Upper lobe of left lung (tissue), 4 donors: ENCODE data around the gene SPATA2.

ENCODE experiments used
- EP300 ChIP-seq, 4 donors: sonication (generic); formaldehyde crosslinking; IDR thresholded peaks; one replicate each; pipeline ENCODE4 v1.5.1; 2017; ENCODE audit warnings: antibody characterized with exemption in 4 of 4, control low read depth in 2 of 4
- POLR2A ChIP-seq, 4 donors: fragments of 450-650 bp; IDR thresholded peaks; one replicate each; pipeline ENCODE4 v1.5.1; 2016 to 2017; ENCODE audit warnings: antibody characterized with exemption in 4 of 4, mild to moderate bottlenecking in 2 of 4
- POLR2AphosphoS5 ChIP-seq, 2 donors: sonication (generic); formaldehyde crosslinking; IDR thresholded peaks; one replicate each; pipeline ENCODE4 v1.5.1; 2017; ENCODE audit warnings: antibody characterized with exemption in 2 of 2
- TF ChIP-seq, protein P1 (sequence below), 6 experiments: fragments of 450-650 bp in 4 of 6; fragments of 200-600 bp in 2 of 6; sonication (generic) in 2 of 6; IDR thresholded peaks; one replicate each; pipeline ENCODE4 v1.5.1; 2016 to 2019; ENCODE audit warnings: antibody characterized with exemption in 6 of 6

DNA sequence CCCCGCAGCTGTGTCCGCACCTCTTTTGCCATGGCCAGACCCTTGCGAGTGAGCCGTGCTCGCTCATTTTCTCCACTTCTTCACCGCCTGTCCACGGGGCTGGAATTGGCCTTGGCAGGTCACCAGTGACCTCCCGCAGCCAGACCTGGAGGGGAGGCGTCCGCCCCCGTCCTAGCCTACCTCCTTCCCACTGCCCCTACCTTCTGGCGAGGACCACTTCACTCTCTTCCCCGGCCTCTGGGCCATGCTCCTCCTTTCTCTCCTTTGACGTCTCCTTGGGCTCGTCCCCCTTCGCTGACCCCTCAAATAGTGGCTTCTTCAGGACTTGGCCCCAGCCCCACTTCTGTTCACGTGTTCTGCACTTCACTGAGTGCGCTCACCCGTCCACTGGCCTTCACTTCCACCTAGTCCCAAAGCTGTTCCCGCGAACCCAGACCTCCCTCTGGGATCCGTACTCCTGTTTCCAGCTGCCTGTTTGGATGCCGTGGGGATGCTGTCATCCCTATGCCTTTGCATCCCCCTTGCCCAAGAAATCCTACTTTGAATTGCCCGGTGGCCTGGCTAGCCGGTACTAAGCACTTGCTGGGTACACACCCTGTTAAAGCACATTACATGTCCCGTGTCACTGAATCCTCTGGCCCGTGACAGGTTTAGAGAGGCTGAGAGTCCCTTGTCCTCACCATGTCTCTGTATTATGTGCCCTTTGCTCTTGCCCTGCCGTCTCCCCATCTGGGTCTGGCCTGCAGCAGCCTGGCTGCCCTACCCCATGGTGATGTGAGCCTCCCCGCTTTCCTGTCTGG is 33.0 kb downstream of the SPATA2 start:
- no peak for TF ChIP-seq POLR2A (IDR thresholded peaks at IDR 0.05)
- TF ChIP-seq, protein P1, sequence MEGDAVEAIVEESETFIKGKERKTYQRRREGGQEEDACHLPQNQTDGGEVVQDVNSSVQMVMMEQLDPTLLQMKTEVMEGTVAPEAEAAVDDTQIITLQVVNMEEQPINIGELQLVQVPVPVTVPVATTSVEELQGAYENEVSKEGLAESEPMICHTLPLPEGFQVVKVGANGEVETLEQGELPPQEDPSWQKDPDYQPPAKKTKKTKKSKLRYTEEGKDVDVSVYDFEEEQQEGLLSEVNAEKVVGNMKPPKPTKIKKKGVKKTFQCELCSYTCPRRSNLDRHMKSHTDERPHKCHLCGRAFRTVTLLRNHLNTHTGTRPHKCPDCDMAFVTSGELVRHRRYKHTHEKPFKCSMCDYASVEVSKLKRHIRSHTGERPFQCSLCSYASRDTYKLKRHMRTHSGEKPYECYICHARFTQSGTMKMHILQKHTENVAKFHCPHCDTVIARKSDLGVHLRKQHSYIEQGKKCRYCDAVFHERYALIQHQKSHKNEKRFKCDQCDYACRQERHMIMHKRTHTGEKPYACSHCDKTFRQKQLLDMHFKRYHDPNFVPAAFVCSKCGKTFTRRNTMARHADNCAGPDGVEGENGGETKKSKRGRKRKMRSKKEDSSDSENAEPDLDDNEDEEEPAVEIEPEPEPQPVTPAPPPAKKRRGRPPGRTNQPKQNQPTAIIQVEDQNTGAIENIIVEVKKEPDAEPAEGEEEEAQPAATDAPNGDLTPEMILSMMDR (IDR thresholded peaks at IDR 0.05) = no peak
- TF ChIP-seq POLR2AphosphoS5 (IDR thresholded peaks at IDR 0.05) = no peak
- TF ChIP-seq EP300 (IDR thresholded peaks at IDR 0.05) = no peak
